WTC11 (cell line): ENCODE results near the gene MAML2. TPM values are rescaled to one million over a fixed set of nuclear protein-coding genes. Genes with fewer than 3 reads are reported as not detected.

ENCODE experiments used
- ATAC-seq: fragments of 200-7000 bp; cut with Tn5 transposase; 2 replicates; pipeline ENCODE4 v1.10.0; 2021; ENCODE audit warnings: mild to moderate bottlenecking, moderate library complexity
- CTCF ChIA-PET: fragments of 300-600 bp; sonication (Branson Sonifier 250); formaldehyde crosslinking; loops from one replicate; lab custom pipeline; 2021; ENCODE audit warnings: antibody characterized with exemption; lab: Charles Lee
- POLR2A ChIA-PET: fragments of 350-600 bp; sonication (Branson Sonifier 250); formaldehyde crosslinking; loops from one replicate; lab custom pipeline; 2021; ENCODE audit warnings: antibody characterized with exemption; lab: Charles Lee
- DNase-seq: peaks from one replicate; pipeline ENCODE4 v3.0.0; 2021; ENCODE audit warnings: low spot score
- H3K27ac Mint-ChIP-seq: 2 replicates; pipeline ENCODE4 v1.8.0; 2021; ENCODE audit warnings: mixed read lengths
- H3K27me3 Mint-ChIP-seq: 2 replicates; pipeline ENCODE4 v1.8.0; 2021; ENCODE audit warnings: low read depth, mild to moderate bottlenecking, moderate library complexity, mixed read lengths
- H3K36me3 Mint-ChIP-seq: 2 replicates; pipeline ENCODE4 v1.8.0; 2021; ENCODE audit warnings: mixed read lengths
- H3K4me1 Mint-ChIP-seq: 2 replicates; pipeline ENCODE4 v1.8.0; 2022; ENCODE audit warnings: mixed read lengths
- H3K4me3 Mint-ChIP-seq: 2 replicates; pipeline ENCODE4 v1.8.0; 2021; ENCODE audit warnings: mild to moderate bottlenecking, moderate library complexity, mixed read lengths
- H3K9me3 Mint-ChIP-seq: 2 replicates; pipeline ENCODE4 v1.8.0; 2021; ENCODE audit warnings: mixed read lengths
- CDX4 ChIP-seq: fragments of 250-450 bp; sonication (Bioruptor Pico); IDR thresholded peaks from 2 replicates; pipeline ENCODE4 v1.9.0; 2021; ENCODE audit warnings: moderate library complexity, mild to moderate bottlenecking, inconsistent platforms, borderline replicate concordance
- E2F4 ChIP-seq: sonication (generic); formaldehyde crosslinking; IDR thresholded peaks from 2 replicates; pipeline ENCODE4 v1.8.1; 2022; ENCODE audit warnings: low read depth, mild to moderate bottlenecking, moderate library complexity, missing genetic modification reagents, borderline replicate concordance
- FOXP4 ChIP-seq: sonication (generic); formaldehyde crosslinking; IDR thresholded peaks from 2 replicates; pipeline ENCODE4 v1.8.0; 2022; ENCODE audit warnings: mild to moderate bottlenecking, missing genetic modification reagents
- MLX ChIP-seq: sonication (generic); formaldehyde crosslinking; IDR thresholded peaks from 2 replicates; pipeline ENCODE4 v1.8.1; 2023; ENCODE audit warnings: mild to moderate bottlenecking, missing genetic modification reagents, moderate library complexity
- NR3C1 ChIP-seq: sonication (generic); formaldehyde crosslinking; conservative IDR thresholded peaks from 2 replicates; pipeline ENCODE4 v1.8.1; 2023; ENCODE audit warnings: low read depth, mild to moderate bottlenecking, missing genetic modification reagents
- PRDM15 ChIP-seq: sonication (generic); formaldehyde crosslinking; IDR thresholded peaks from 2 replicates; pipeline ENCODE4 v1.8.0; 2022; ENCODE audit warnings: missing genetic modification reagents
- RELA ChIP-seq: sonication (generic); formaldehyde crosslinking; IDR thresholded peaks from 2 replicates; pipeline ENCODE4 v1.8.1; 2022; ENCODE audit warnings: missing genetic modification reagents, mild to moderate bottlenecking, borderline replicate concordance
- TP53 ChIP-seq: sonication (generic); formaldehyde crosslinking; IDR thresholded peaks from 2 replicates; pipeline ENCODE4 v1.8.1; 2023; ENCODE audit warnings: mild to moderate bottlenecking, missing genetic modification reagents
- ZNF121 ChIP-seq: sonication (generic); formaldehyde crosslinking; IDR thresholded peaks from 2 replicates; pipeline ENCODE4 v1.8.0; 2023; ENCODE audit warnings: missing genetic modification reagents
- ZNF219 ChIP-seq: sonication (generic); formaldehyde crosslinking; IDR thresholded peaks from 2 replicates; pipeline ENCODE4 v1.8.0; 2023; ENCODE audit warnings: missing genetic modification reagents, mild to moderate bottlenecking, borderline replicate concordance
- ZNF423 ChIP-seq: fragments of 250-450 bp; sonication (Bioruptor Pico); IDR thresholded peaks from 2 replicates; pipeline ENCODE4 v2.1.2; 2022; ENCODE audit warnings: mild to moderate bottlenecking, moderate library complexity
- total RNA-seq: library from RNA; stranded (reverse); gene quantifications from 3 replicates; pipeline ENCODE4 v1.2.3, GENCODE V29; 2021

MAML2 gene
- total RNA-seq, 1 experiment from 2014 or later, result 8.1 TPM

- CTCF ChIA-PET, result interaction anchor here (1.2 kb wide), 1 partner anchor 211 kb away, joined by 3 read pairs; no protein-coding TSS in a partner anchor
- DNase-seq (no peak), ATAC-seq (no peak)
- Mint-ChIP-seq H3K9me3 (peaks cover 17% of the 10 kb centered on the region), H3K4me3 (no peak overlapping the region), H3K27ac (no peak overlapping the region), H3K4me1 (peaks cover 25% of the 10 kb centered on the region), H3K36me3 (peaks cover 18% of the 10 kb centered on the region), H3K27me3 (no peaks in the 10 kb centered on the region)
- POLR2A ChIA-PET, result no interaction called here
- TF ChIP-seq MLX (CRISPR knock-in tag) (no peak), ZNF219 (CRISPR knock-in tag) (no peak), NR3C1 (CRISPR knock-in tag) (no peak), PRDM15 (CRISPR knock-in tag) (no peak), ZNF423 (no peak)
Measured at GRCh38 chr11:96265972-96266371, 77.0 kb downstream of the MAML2 start.

GRCh38 chr11:96265220-96265737 is 77.7 kb downstream of the MAML2 start:
- H3K9me3 Mint-ChIP-seq, result peaks cover 16% of the 10 kb centered on the region

More at GRCh38 chr11:96265220-96265737, 77.7 kb downstream of the MAML2 start:
- Mint-ChIP-seq H3K27me3 (no peaks in the 10 kb centered on the region), H3K36me3 (peaks cover 14% of the 10 kb centered on the region), H3K27ac (no peak overlapping the region), H3K4me3 (no peak overlapping the region), H3K4me1 (peaks cover 28% of the 10 kb centered on the region)
- ATAC-seq (no peak), DNase-seq (no peak)
- TF ChIP-seq RELA (CRISPR knock-in tag) (no peak), FOXP4 (no peak), TP53 (CRISPR knock-in tag) (no peak), ZNF121 (CRISPR knock-in tag) (no peak), CDX4 (CRISPR knock-in tag) (no peak), E2F4 (CRISPR knock-in tag) (no peak)
- CTCF ChIA-PET, result no interaction called here
- POLR2A ChIA-PET, result no interaction called here
